ENCODE results near the gene PTPRE.

- no peak for TF ChIP-seq ZNF248 (tag by site-specific recombination; IDR thresholded peaks at IDR 0.05)
- no peak for TF ChIP-seq CTCF (tag by site-specific recombination; IDR thresholded peaks at IDR 0.05)
- no peak for TF ChIP-seq ZNF558 (tag by site-specific recombination; IDR thresholded peaks at IDR 0.05)
- TF ChIP-seq BCL11A (tag by site-specific recombination; IDR thresholded peaks at IDR 0.05; ENCODE audit: low read depth), result no peak
- no peak for TF ChIP-seq KLF16 (tag by site-specific recombination; IDR thresholded peaks at IDR 0.05)
- TF ChIP-seq ZSCAN18 (tag by site-specific recombination; IDR thresholded peaks at IDR 0.05), result no peak
- TF ChIP-seq ZNF274 (IDR thresholded peaks at IDR 0.05; ENCODE audit: low read length), result no peak
- TF ChIP-seq ZNF274 (tag by site-specific recombination; IDR thresholded peaks at IDR 0.05; ENCODE audit: borderline replicate concordance), result no peak
- no peak for TF ChIP-seq ZNF449 (tag by site-specific recombination; IDR thresholded peaks at IDR 0.05)
Measured at GRCh38 chr10:127979045-127979444, 72.1 kb downstream of the PTPRE start.
